Measurements from ENCODE around the gene FAM161A. TPM values are rescaled to one million over a fixed set of nuclear protein-coding genes. Genes with fewer than 3 reads are reported as not detected.
"Not testable (repeated sequence)": the region's sequence is repeated elsewhere in the genome, so short reads cannot be mapped to it uniquely, and the experiment has no call there.

The FAM161A gene
- polyA plus RNA-seq, 1 donor from 2014 or later = 17.5 TPM

DNA sequence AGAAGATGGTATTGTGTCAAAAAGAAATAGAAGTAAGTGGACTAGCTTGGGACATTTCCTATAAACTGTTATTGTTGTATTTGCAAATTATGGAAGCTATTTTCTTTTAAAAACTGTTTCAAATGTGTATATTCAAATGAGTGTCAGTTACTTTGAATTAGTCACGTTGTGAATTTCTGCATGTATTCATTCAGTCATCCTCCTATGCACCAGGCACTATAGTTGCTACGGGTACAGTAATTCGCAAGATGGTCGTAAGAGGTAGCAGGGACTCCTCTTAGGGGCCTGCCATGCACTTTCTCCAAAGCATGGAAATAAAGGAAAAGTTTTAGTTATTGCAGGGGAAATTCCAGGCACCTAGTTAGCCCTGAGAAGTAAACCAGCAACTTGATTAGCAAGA lies 51.3 kb downstream of the FAM161A start:
- Histone ChIP-seq H3K27ac (ENCODE audit: low read length) (no peak overlapping the region), H4K20me1 (ENCODE audit: insufficient read depth) (no peaks in the 10 kb centered on the region), H3K9me2 (ENCODE audit: insufficient read depth, low read length) (no peaks in the 10 kb centered on the region), H3K79me2 (replicated peaks; ENCODE audit: insufficient read depth, low read length) (no peaks in the 10 kb centered on the region), H3K27me3 (ENCODE audit: insufficient read depth, low read depth, low read length) (no peaks in the 10 kb centered on the region), H2AFZ (ENCODE audit: low read depth, low read length) (no peak overlapping the region), H3K9me3 (ENCODE audit: low read length) (no peaks in the 10 kb centered on the region), H3K36me3 (ENCODE audit: insufficient read depth, low read length) (no peaks in the 10 kb centered on the region), H3F3A (ENCODE audit: insufficient read depth, low read length, poor library complexity, severe bottlenecking) (no peaks in the 10 kb centered on the region), H3K9ac (ENCODE audit: low read length) (no peak overlapping the region), H3K4me3 (ENCODE audit: low read length) (no peak overlapping the region), H3K4me2 (ENCODE audit: low read length) (no peak overlapping the region)
- TF ChIP-seq POLR2AphosphoS5 (IDR thresholded peaks at IDR 0.05) = no peak
- no peak for TF ChIP-seq RAD21 (conservative IDR thresholded peaks at IDR 0.05)
- no peak for TF ChIP-seq CTCF (IDR thresholded peaks at IDR 0.05; ENCODE audit: poor library complexity, severe bottlenecking)
- no peak for TF ChIP-seq EZH2 (IDR thresholded peaks at IDR 0.05; ENCODE audit: borderline replicate concordance, insufficient read depth, low read length, poor library complexity, severe bottlenecking)
- TF ChIP-seq EP300 (conservative IDR thresholded peaks at IDR 0.05; ENCODE audit: poor library complexity, severe bottlenecking) = no peak
- TF ChIP-seq SMC3 (conservative IDR thresholded peaks at IDR 0.05; ENCODE audit: poor library complexity) = no peak
- TF ChIP-seq MXI1 (conservative IDR thresholded peaks at IDR 0.05; ENCODE audit: poor library complexity, severe bottlenecking) = no peak
- TF ChIP-seq, protein P1, sequence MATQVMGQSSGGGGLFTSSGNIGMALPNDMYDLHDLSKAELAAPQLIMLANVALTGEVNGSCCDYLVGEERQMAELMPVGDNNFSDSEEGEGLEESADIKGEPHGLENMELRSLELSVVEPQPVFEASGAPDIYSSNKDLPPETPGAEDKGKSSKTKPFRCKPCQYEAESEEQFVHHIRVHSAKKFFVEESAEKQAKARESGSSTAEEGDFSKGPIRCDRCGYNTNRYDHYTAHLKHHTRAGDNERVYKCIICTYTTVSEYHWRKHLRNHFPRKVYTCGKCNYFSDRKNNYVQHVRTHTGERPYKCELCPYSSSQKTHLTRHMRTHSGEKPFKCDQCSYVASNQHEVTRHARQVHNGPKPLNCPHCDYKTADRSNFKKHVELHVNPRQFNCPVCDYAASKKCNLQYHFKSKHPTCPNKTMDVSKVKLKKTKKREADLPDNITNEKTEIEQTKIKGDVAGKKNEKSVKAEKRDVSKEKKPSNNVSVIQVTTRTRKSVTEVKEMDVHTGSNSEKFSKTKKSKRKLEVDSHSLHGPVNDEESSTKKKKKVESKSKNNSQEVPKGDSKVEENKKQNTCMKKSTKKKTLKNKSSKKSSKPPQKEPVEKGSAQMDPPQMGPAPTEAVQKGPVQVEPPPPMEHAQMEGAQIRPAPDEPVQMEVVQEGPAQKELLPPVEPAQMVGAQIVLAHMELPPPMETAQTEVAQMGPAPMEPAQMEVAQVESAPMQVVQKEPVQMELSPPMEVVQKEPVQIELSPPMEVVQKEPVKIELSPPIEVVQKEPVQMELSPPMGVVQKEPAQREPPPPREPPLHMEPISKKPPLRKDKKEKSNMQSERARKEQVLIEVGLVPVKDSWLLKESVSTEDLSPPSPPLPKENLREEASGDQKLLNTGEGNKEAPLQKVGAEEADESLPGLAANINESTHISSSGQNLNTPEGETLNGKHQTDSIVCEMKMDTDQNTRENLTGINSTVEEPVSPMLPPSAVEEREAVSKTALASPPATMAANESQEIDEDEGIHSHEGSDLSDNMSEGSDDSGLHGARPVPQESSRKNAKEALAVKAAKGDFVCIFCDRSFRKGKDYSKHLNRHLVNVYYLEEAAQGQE (IDR thresholded peaks at IDR 0.05; ENCODE audit: borderline replicate concordance) = no peak
- no peak for TF ChIP-seq TAF1 (IDR thresholded peaks at IDR 0.05; ENCODE audit: low read depth)

GRCh38 chr2:61799099-61799498 lies 54.8 kb downstream of the FAM161A start:
- H3K9ac ChIP-seq (ENCODE audit: low read length) = no peak overlapping the region
- no peaks in the 10 kb centered on the region for H3K9me3 ChIP-seq (ENCODE audit: low read length)
- H3K4me2 ChIP-seq (ENCODE audit: low read length) = no peak overlapping the region
- H3K27ac ChIP-seq (ENCODE audit: low read length) = no peak overlapping the region
- H3K9me2 ChIP-seq (ENCODE audit: insufficient read depth, low read length) = no peaks in the 10 kb centered on the region
- no peaks in the 10 kb centered on the region for H4K20me1 ChIP-seq (ENCODE audit: insufficient read depth)
- no peak overlapping the region for H3K4me3 ChIP-seq (ENCODE audit: low read length)
- H3K36me3 ChIP-seq (ENCODE audit: insufficient read depth, low read length) = no peaks in the 10 kb centered on the region
- TF ChIP-seq TAF1 (IDR thresholded peaks at IDR 0.05; ENCODE audit: low read depth) (no peak), EP300 (conservative IDR thresholded peaks at IDR 0.05; ENCODE audit: poor library complexity, severe bottlenecking) (no peak), RAD21 (conservative IDR thresholded peaks at IDR 0.05) (no peak), SMC3 (conservative IDR thresholded peaks at IDR 0.05; ENCODE audit: poor library complexity) (no peak), MXI1 (conservative IDR thresholded peaks at IDR 0.05; ENCODE audit: poor library complexity, severe bottlenecking) (no peak), EZH2 (IDR thresholded peaks at IDR 0.05; ENCODE audit: borderline replicate concordance, insufficient read depth, low read length, poor library complexity, severe bottlenecking) (no peak), POLR2AphosphoS5 (IDR thresholded peaks at IDR 0.05) (no peak), CTCF (IDR thresholded peaks at IDR 0.05; ENCODE audit: poor library complexity, severe bottlenecking) (no peak)
- TF ChIP-seq, protein P1 (IDR thresholded peaks at IDR 0.05; ENCODE audit: borderline replicate concordance) = no peak
- H3K27me3 ChIP-seq (ENCODE audit: insufficient read depth, low read depth, low read length) = no peaks in the 10 kb centered on the region
- no peaks in the 10 kb centered on the region for H3F3A ChIP-seq (ENCODE audit: insufficient read depth, low read length, poor library complexity, severe bottlenecking)
- H2AFZ ChIP-seq (ENCODE audit: low read depth, low read length) = no peak overlapping the region
- H3K79me2 ChIP-seq (replicated peaks; ENCODE audit: insufficient read depth, low read length) = no peaks in the 10 kb centered on the region

DNA sequence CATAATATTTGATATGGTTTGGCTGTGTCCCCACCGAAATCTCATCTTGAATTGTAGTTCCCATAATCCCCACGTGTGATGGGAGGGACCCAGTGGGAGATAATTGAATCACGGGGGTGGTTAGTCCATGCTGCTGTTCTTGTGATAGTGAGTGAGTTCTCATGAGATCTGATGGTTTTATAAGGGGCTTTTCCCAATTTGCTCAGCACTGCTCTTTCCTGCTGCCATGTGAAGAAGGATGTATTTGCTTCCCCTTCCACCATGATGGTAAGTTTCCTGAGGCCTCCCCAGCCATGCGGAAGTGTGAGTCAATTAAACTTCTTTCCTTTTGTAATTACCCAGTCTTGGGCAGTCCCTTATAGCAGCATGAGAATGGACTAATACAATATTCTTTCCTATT lies 56.4 kb downstream of the FAM161A start:
- not testable (repeated sequence) for H3F3A ChIP-seq (ENCODE audit: insufficient read depth, low read length, poor library complexity, severe bottlenecking); H3K4me2 ChIP-seq (ENCODE audit: low read length); H3K9ac ChIP-seq (ENCODE audit: low read length); H3K27ac ChIP-seq (ENCODE audit: low read length); H3K79me2 ChIP-seq (replicated peaks; ENCODE audit: insufficient read depth, low read length); H2AFZ ChIP-seq (ENCODE audit: low read depth, low read length); H4K20me1 ChIP-seq (ENCODE audit: insufficient read depth); H3K9me3 ChIP-seq (ENCODE audit: low read length); H3K9me2 ChIP-seq (ENCODE audit: insufficient read depth, low read length); H3K4me3 ChIP-seq (ENCODE audit: low read length); H3K36me3 ChIP-seq (ENCODE audit: insufficient read depth, low read length); H3K27me3 ChIP-seq (ENCODE audit: insufficient read depth, low read depth, low read length)

Data from neural cell (in vitro differentiated cells).